ENCODE data around the gene CLNK.

The CLNK gene

DNA sequence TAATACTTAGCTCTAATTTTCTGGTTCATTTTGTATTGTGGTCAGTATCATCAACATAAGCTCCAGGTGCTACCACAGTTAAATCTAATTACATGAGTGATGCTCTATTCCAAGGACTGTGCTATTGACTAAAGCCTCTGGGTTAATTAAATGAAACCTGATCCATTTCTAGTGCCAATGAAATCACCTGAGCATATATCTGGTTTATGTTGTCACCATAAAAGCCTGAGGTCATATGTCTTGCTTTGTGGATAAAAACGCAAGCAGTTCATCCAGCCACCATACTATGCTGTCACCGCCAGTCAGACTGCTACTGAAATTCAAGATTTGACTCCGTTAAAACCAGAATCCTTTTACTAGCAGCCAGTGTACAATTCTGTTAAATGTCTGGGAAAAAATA, 163.1 kb downstream of the CLNK start:
- H3K4me3 ChIP-seq (replicated peaks; ENCODE audit: low read depth, low read length) = no peak overlapping the region
- no peak for DNase-seq (ENCODE audit: low read depth)
- TF ChIP-seq, protein P1, sequence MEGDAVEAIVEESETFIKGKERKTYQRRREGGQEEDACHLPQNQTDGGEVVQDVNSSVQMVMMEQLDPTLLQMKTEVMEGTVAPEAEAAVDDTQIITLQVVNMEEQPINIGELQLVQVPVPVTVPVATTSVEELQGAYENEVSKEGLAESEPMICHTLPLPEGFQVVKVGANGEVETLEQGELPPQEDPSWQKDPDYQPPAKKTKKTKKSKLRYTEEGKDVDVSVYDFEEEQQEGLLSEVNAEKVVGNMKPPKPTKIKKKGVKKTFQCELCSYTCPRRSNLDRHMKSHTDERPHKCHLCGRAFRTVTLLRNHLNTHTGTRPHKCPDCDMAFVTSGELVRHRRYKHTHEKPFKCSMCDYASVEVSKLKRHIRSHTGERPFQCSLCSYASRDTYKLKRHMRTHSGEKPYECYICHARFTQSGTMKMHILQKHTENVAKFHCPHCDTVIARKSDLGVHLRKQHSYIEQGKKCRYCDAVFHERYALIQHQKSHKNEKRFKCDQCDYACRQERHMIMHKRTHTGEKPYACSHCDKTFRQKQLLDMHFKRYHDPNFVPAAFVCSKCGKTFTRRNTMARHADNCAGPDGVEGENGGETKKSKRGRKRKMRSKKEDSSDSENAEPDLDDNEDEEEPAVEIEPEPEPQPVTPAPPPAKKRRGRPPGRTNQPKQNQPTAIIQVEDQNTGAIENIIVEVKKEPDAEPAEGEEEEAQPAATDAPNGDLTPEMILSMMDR (IDR thresholded peaks at IDR 0.05; ENCODE audit: low read length, missing control alignments) = no peak

DNA sequence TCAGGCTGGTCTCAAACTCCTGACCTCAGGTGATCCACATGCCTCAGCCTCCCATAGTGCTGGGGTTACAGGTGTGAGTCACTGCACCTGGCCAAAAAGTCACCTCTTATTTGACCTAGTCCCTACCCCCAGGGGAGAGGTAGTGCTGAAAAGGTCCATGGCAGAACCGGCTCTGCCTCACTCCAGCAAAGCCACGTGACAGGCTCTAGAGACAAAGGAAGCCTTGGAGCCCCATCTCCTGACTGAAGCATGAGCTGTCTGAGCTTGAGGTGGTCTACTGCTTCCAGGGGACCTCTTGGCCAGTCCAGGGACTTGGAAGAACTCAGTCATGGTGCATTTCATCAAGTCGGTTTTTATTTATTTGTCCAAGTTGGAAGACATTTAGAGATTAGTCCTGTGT, 174.8 kb downstream of the CLNK start:
- TF ChIP-seq, protein P1 (IDR thresholded peaks at IDR 0.05; ENCODE audit: low read length, missing control alignments) = no peak
- no peak for DNase-seq (ENCODE audit: low read depth)

DNA sequence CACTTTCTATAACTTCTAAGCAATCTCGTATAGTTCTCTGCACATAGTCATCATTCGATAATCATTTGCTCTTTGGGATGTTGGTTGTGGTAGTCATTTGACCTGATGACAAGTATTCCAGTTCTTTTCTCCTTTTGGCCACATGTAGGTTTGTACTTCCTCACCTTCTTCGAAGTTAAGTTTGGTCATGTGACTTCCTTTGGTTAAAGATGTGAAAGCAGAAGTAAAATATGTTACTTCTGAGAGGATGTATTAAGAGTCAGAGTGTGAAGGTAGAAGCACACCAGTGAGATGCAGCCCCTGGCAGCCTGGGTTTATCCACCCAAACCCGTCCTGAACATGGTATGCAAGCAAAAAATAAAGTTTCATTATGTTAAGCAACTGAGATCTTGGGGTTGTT, 178.5 kb downstream of the CLNK start:
- DNase-seq (ENCODE audit: low read depth) = no peak
- H3K4me3 ChIP-seq (replicated peaks; ENCODE audit: low read depth, low read length) = no peak overlapping the region
- TF ChIP-seq, protein P1 (IDR thresholded peaks at IDR 0.05; ENCODE audit: low read length, missing control alignments) = no peak

More for the DNA sequence above, 174.8 kb downstream of the CLNK start:
- no peak overlapping the region for H3K4me3 ChIP-seq (replicated peaks; ENCODE audit: low read depth, low read length)

DNA sequence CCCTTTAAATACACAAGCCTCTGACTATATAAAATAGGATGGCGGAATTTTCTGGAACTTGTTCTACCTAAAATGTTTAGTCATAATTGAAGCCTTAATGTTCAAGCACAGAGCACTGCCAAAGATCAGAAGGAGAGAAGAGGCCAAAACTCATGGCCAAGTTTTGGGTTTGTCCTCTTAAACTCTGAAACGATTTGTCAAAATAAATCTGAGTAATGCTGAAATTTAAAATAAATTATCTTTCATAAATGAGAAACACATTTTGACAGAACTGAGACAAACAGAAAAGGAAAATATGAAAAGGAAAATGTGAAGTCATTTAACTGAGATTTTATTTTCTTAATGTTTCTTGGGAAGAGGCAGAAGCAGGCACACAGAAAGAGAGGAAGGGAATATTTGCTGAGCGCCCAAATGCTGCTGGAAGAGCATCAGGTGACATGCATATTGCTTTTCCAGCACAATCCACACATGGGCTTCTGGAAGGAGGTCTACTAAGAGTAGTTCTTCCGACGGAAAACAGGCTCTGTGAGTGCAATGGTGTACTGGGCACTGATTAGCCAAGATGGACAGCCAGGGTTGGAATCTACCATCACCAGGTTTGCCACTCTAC, 179.9 kb downstream of the CLNK start:
- no peak for DNase-seq (ENCODE audit: low read depth)
- TF ChIP-seq, protein P1 (IDR thresholded peaks at IDR 0.05; ENCODE audit: low read length, missing control alignments) = no peak
- H3K4me3 ChIP-seq (replicated peaks; ENCODE audit: low read depth, low read length) = no peak overlapping the region

DNA sequence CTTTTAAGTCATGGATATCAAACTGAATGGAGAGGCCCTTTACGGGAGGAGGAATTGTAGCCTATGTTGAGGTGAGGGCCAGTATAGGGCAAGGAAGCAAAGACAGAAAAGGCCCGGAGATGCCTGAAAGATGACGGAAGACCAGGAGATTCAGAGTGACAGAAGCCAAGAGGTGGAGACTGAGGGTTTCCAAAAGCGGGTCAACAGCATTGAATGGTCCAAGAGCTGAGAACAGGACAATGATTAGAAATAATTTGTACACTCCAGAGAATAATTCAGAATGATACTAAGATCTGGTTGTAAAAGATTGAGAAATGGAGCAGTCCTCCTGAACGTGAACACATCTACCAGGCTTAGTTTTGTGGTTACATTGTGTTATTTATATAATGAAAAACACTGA, 181.9 kb downstream of the CLNK start:
- no peak overlapping the region for H3K4me3 ChIP-seq (replicated peaks; ENCODE audit: low read depth, low read length)
- TF ChIP-seq, protein P1 (IDR thresholded peaks at IDR 0.05; ENCODE audit: low read length, missing control alignments) = no peak
- DNase-seq (ENCODE audit: low read depth) = no peak

DNA sequence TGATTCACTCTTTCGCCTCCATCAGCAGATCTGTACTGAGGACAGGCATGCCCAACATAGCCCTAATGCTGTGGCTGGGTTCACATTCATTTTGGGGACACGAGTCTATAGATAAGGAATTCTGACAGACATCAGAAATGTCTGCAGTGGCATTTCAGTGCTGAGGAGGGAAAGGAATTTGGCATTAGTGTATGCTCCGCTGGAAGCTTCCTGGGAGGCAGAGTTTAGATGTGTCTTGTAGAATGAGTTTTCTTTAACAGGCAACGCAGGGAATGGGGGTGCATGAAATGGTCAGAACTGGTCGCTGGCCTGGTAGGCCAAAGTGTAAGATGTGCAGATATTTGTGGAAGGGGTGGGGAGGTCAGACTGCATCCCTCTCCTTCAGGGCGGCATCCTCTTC, 183.8 kb downstream of the CLNK start:
- H3K4me3 ChIP-seq (replicated peaks; ENCODE audit: low read depth, low read length) = no peak overlapping the region
- DNase-seq (ENCODE audit: low read depth) = no peak
- TF ChIP-seq, protein P1 (IDR thresholded peaks at IDR 0.05; ENCODE audit: low read length, missing control alignments) = no peak

DNA sequence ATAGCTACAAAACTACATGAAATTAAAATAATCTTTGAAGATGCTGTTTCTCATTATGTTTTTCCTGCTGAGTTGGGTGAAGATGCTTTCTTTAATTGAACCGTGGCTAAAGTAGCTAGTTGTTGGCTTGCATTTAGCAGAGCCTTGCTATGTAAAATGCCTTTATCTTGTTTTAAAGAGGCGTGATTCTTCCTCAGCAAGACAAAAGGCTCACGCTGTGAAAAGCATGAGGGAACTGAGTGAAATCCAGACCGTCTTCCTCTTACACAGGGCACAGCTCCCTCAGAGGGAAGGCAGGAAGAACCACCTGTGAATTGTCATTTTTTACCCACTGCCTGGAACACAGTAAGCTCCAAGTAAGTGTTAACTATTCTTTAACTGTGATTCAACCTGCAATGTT, 188.4 kb downstream of the CLNK start:
- H3K4me3 ChIP-seq (replicated peaks; ENCODE audit: low read depth, low read length) = no peak overlapping the region
- no peak for DNase-seq (ENCODE audit: low read depth)
- TF ChIP-seq, protein P1 (IDR thresholded peaks at IDR 0.05; ENCODE audit: low read length, missing control alignments) = no peak
